ENCODE measurements around the gene TMEM158.

DNA sequence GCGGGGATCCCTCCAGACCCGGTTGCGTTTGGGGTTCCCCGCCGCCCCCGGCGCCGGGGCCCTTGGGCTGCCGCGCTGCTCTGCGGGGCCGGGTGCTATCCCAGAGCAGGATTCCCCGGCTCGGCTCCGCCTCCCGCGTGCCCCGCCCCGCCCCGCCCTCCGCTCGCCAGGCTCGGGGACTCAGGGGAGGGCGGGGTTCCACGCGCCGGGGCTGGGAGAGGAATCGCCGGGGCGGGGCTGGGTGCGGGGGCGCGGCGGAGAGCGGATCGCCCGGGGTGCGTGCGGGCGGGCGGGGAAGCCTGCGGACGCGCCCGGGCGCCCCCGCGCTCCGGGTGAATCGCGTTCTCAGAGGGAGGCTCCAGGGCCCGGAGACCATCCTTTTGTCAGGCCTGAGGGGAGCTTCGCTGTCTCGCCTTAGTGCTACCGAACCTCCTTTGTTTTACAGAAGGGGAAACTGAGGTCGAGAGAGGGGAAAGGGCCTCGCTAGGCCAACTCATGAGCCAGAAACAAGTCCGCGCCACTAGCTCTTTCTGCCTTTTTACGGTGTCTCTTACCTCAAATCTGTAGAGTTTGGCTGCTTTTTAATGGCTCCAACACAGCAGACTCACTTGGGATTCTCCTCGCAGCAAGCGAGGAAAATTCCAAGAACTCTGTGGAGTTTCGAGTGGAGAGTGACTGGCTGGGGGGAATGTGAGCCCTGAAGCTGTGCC lies at the start of gene TMEM158:
- TF ChIP-seq, protein P1, sequence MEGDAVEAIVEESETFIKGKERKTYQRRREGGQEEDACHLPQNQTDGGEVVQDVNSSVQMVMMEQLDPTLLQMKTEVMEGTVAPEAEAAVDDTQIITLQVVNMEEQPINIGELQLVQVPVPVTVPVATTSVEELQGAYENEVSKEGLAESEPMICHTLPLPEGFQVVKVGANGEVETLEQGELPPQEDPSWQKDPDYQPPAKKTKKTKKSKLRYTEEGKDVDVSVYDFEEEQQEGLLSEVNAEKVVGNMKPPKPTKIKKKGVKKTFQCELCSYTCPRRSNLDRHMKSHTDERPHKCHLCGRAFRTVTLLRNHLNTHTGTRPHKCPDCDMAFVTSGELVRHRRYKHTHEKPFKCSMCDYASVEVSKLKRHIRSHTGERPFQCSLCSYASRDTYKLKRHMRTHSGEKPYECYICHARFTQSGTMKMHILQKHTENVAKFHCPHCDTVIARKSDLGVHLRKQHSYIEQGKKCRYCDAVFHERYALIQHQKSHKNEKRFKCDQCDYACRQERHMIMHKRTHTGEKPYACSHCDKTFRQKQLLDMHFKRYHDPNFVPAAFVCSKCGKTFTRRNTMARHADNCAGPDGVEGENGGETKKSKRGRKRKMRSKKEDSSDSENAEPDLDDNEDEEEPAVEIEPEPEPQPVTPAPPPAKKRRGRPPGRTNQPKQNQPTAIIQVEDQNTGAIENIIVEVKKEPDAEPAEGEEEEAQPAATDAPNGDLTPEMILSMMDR (IDR thresholded peaks at IDR 0.05; ENCODE audit: low read depth, low read length, missing input control) = no peak
- TF ChIP-seq GABPA (IDR thresholded peaks at IDR 0.05 in 1 of 2, conservative IDR thresholded peaks at IDR 0.05 in 1 of 2) (no peak), JUND (IDR thresholded peaks at IDR 0.05) (no peak), TAF1 (conservative IDR thresholded peaks at IDR 0.05) (no peak), RAD21 (IDR thresholded peaks at IDR 0.05) (peak in 1 of 2 donors; percentile 3), FOXA1 (IDR thresholded peaks at IDR 0.05) (no peak)
- TF ChIP-seq, protein P2, sequence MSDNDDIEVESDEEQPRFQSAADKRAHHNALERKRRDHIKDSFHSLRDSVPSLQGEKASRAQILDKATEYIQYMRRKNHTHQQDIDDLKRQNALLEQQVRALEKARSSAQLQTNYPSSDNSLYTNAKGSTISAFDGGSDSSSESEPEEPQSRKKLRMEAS (IDR thresholded peaks at IDR 0.05) = no peak
- TF ChIP-seq, protein P3, sequence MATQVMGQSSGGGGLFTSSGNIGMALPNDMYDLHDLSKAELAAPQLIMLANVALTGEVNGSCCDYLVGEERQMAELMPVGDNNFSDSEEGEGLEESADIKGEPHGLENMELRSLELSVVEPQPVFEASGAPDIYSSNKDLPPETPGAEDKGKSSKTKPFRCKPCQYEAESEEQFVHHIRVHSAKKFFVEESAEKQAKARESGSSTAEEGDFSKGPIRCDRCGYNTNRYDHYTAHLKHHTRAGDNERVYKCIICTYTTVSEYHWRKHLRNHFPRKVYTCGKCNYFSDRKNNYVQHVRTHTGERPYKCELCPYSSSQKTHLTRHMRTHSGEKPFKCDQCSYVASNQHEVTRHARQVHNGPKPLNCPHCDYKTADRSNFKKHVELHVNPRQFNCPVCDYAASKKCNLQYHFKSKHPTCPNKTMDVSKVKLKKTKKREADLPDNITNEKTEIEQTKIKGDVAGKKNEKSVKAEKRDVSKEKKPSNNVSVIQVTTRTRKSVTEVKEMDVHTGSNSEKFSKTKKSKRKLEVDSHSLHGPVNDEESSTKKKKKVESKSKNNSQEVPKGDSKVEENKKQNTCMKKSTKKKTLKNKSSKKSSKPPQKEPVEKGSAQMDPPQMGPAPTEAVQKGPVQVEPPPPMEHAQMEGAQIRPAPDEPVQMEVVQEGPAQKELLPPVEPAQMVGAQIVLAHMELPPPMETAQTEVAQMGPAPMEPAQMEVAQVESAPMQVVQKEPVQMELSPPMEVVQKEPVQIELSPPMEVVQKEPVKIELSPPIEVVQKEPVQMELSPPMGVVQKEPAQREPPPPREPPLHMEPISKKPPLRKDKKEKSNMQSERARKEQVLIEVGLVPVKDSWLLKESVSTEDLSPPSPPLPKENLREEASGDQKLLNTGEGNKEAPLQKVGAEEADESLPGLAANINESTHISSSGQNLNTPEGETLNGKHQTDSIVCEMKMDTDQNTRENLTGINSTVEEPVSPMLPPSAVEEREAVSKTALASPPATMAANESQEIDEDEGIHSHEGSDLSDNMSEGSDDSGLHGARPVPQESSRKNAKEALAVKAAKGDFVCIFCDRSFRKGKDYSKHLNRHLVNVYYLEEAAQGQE (IDR thresholded peaks at IDR 0.05) = no peak
- TF ChIP-seq, protein P4, sequence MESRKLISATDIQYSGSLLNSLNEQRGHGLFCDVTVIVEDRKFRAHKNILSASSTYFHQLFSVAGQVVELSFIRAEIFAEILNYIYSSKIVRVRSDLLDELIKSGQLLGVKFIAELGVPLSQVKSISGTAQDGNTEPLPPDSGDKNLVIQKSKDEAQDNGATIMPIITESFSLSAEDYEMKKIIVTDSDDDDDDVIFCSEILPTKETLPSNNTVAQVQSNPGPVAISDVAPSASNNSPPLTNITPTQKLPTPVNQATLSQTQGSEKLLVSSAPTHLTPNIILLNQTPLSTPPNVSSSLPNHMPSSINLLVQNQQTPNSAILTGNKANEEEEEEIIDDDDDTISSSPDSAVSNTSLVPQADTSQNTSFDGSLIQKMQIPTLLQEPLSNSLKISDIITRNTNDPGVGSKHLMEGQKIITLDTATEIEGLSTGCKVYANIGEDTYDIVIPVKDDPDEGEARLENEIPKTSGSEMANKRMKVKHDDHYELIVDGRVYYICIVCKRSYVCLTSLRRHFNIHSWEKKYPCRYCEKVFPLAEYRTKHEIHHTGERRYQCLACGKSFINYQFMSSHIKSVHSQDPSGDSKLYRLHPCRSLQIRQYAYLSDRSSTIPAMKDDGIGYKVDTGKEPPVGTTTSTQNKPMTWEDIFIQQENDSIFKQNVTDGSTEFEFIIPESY (IDR thresholded peaks at IDR 0.05) = no peak
